HK-2 (cell line): ENCODE results near the gene DCC.

Experiments
- DNase-seq: peaks from one replicate; pipeline ENCODE4 v3.0.0-alpha.2; 2018; ENCODE audit not compliant: unreplicated experiment

Gene DCC

DNA sequence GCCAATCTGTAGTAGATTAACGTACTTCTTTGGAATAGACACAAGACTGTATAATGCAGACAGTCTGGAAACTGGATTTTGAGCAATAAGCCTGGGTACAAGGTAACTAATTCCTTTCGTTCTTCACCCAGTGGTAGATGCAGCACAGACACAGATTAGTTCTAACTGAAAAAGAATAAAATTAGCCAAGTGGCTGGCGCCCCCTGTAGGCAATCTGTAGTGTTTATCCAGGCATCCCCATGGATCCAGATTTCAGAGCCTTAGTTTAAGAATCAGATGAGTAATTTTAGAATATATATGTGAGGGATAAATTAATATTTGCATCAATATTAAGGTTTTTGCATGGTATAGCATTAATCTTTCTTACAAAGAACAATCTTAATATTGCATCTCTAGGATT is 563.9 kb downstream of the DCC start:
- DNase-seq = peak; percentile 24

DNA sequence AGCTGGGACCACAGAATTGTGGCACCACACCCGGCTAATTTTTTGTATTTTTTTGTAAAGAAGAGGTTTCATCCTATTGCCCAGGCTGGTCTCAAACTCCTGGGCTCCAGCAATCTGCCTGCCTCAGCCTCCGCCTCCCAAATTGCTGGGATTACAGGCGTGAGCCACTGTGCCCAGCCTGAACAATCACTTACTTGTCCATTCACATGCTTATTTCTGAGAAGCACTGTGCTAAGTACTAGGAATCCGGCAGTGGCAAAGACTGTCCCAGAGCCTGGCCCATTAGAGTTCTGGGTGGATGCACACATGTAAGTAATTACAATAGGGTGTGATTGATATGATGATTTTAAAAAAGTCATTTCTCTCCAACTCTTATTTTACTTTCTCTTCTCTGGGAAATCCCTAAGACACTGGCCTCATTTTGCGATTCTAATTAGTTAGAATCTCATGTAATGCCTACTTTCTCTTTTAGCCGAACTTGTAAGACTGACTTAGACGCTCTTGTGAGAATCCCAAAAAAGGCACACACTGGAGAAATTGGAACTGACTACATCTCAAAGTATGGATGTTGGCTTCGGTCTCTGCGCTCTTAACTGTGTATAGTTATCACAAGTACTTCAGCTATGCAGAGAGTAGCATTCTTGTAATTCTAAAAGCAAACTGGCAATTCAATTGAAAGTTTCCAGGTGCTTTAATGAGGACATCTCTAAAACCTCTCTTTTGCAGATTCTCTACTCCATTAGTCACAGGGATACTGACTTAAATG is 567.7 kb downstream of the DCC start:
- DNase-seq = no peak

DNA sequence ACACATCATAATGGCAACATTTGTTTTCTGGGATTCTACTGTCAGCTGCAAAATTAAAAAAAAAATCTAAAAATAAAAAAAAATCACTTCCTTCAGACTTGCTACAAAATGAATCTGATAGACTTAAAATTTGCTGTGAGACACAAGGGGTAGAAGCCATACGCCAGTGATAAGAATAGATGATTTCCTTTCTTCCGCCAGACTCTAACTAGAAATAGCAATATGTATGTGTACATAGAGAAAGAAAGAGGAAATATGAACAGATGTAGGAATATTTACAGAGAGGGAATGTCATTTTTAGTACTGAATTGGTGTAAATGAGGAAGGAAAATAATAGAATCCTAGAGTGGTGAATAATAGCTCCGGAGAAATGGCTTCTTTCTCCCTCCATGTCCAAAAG is 574.2 kb downstream of the DCC start:
- DNase-seq = no peak

DNA sequence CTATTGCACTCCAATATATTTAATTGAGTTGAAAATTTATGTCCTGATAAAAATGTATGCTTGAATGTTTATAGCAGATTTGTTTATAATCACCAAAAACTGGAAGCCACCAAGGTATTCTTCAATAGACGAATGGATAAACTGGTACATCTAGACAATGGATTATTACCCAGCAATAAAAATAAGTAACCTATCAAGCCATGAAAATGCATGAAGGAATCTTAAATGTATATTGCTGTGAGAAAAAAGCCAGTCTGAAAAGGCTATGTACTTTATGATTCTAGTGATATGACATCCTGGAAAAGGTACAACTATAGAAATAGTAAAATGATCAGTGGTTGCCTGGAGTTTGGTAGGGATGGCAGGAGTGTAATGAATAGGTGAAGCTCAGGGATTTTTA is 580.7 kb downstream of the DCC start:
- DNase-seq = no peak

DNA sequence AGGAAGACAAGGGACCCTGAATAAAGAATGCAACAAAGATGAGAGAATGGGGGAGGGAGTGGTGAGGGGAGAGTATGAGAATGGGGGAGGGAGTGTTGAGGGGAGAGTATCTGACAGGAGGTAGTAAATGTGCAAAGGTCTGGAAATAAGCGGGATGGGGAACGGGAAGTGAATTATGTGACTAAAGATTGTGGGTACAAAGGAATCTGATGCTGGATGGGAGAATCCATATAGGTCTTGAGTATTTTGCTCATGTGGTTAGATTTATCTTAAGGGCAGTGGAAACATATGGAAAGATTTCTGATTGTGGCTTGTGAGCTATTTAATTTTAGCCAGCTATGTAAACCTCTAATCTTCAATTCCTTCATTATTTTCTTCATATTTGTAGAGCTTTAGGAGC is 593.4 kb downstream of the DCC start:
- DNase-seq = no peak

DNA sequence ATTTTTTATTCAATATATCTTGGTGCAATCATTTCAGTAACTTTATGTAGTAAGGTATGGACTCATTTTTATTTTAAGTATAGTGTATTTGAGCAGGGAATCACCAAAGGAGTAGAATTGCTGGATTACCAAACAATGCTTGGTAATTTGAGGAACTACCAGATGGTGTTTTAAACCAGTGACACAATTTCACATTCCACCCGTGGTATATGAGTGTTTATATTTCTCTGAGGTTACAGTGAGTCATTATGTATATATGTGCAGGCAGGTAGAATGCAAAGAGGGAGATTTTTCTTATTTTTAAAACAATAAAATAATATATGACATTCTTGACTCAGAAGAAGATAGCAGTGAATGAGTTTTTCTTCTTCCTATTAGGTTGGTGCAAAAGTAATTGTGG is 596.9 kb downstream of the DCC start:
- no peak for DNase-seq

DNA sequence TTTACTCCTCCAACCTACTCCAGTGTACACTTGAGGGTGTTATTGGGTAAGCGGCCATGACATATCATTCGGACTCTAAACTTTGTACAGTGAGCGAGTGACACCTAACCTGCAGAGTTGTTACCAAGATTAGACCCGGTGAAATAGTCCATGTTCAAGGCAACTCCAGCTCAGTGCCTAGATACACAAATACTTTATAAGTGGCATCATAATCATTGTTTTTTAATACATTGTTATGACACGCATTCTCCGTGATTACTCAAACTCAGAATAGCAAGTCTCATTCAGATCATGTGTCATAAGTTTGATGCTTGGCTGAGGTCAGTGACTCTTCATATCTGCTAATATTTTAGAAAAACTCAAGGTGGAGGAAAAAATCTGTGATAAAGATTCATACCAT is 597.8 kb downstream of the DCC start:
- DNase-seq = no peak

DNA sequence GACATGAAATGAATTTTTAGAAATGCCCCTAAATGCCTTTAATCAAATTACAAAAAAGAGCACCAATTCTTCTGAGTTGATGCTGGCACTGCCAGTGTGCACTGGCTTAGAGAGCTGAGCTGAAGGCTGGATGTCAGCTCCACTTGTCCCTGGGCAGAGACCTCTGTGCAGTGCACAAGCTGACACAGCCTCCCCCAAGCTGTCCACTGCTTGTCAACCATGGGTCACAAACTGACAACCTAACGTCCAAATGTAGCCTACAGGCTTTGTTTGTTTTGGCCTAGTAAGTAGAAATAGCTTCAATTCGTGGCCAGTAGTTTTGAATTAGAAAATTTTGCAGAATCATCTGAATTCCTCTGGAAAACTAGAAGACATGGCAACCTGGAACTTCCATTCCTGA is 605.6 kb downstream of the DCC start:
- no peak for DNase-seq

DNA sequence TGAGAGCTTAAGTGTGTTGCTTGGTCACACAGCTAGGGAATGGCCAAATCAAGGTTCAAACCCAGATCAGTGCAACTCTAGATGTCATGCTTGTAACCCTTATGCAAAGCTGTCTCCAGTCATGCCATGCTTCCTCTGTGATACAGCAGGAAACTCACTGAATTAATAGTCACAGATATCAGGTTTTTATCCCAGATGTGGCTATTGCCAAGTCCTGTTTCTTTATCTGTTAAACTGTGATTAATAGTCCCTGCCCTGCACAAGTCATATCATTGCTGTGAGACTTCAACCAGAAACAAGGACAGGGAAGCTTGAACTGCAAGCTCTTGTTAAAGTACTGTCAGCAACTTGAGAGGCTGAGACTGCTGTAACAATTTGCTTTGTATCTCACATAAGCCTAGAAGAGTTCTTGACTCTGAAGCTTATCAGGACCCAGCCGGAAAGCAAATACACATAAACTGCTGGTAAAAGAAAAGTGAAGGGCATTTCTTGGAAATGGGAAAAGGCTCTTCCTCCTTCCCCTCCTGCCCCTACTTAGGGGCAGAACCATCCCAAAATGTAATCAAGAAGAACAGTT is 609.0 kb downstream of the DCC start:
- DNase-seq = no peak

DNA sequence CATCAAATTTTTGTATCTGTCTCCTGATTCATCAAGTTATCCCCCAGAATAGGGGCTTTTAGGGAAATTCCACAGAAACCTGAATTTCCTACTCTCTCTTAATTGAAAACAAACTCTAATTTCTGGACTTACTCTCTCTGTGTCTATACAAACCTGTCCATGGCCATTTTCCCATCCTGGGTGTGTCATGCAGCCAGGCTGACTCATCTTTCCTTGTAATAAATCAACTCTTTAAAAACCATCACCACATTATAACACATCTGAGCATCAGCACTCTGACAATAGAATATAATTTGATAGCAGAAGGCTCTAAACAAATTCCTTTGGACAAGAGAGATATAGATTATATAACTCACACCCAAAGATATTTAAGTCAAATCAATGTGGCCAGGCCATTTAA is 610.2 kb downstream of the DCC start:
- no peak for DNase-seq

DNA sequence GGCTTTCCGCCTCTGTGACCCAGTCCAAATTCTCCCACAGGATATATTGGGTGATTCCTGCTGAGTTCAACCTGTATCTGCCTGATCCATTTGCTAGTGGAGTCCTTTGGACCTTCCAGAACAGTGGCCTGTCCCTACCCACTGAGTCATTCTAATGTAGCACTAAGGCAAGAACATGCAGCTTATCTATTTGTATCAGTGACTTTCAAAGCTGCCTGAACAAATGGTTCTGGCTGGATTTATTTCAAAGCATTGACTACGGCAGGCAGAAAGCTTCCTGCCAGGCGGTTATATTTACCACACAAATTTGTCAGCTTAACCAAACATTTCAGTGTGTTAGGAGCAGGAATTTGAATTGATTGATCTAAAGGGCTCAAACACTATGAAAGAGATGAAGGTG is 613.4 kb downstream of the DCC start:
- DNase-seq = no peak

DNA sequence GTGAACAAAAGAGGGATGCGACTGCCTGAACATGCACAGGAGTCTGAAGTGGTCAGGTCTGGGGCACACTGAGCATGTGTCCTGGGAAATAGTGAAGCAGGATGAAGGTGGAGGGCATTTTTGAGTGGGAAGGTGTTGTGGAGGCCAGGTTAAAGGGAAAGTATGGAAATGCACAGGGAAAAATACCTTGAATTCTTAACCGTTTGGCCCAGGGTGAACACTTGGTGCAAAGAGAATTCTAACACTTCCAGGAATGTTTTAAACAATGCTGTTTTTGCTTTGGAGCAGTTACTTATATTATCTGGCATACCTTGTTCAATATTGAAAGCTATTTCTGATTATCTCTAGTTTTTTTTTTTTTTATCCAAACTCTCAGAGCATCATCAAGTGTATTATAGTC is 623.5 kb downstream of the DCC start:
- no peak for DNase-seq

DNA sequence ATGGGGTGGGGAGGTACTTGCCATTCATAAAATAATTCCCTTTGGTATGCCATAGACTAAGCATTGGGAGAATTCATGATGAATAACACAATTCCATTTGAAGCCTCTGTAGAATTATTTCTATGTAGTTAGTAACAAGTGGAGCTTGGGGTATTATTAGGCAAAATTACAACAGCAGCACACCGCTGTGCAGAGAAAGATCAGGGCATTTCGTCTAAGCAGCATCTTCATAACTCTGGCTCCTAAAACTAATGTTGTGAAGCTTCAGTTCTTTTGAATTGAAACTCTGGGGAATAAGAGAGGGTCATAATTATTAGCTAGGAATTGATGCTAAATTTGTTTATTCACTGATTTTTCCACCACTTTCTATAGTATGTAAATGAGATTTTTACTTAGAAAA is 630.7 kb downstream of the DCC start:
- DNase-seq = no peak

DNA sequence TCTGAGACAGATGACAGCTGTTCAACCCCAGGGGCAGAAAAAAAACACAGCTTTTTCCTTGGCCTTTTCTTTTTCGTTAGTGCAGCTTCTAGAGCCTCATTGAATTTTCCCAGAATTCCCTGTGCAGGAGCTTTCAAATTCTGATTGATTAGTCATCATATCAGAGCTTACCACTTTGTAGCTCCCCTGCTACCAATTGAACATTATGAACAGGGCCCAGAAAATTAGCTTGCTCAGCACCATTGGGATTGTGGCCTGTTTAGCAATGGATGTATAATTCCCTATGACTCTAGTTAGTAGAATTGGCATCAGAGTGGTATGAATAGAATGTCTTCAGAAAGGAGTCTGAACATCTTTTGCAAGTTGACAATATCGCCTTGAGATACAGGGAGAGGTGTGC is 631.1 kb downstream of the DCC start:
- DNase-seq = no peak

DNA sequence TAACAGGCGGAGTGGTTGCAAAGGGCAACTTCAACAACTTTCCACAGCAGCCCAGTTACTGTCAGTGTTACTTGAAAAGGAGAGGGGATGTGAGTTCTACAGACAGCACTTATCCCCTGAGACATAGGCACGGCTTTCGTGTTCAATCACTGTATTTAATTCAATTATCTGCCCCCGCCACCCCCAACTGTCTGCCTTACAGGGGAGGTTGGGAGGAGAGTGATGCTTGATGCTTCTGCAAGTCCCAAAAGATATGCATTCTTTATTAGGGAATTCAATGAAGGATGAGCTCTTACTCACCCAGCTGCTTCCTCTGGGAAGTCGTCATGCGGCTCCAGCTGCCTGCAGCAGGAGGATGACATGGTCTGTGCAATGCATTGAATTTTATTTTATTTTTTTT is 639.9 kb downstream of the DCC start:
- DNase-seq = no peak

DNA sequence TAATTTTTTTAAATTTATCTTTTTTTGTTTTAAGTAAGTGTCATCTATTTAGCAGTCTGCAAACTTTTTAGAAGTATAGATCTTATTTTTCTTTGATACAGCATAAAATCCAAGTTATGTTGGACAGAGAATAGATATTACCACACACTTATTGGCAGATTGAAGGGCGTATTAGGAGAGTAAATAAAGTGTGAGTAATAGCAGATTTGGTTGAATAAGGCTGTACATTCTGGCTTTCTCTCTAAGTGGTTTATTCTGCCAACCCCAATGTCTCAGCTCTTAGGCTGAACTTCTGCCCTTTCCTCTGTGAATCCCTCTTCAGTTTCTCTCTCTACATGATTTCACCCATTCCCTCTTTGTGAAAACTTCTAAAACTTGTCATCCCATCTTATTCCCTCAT is 651.2 kb downstream of the DCC start:
- no peak for DNase-seq

DNA sequence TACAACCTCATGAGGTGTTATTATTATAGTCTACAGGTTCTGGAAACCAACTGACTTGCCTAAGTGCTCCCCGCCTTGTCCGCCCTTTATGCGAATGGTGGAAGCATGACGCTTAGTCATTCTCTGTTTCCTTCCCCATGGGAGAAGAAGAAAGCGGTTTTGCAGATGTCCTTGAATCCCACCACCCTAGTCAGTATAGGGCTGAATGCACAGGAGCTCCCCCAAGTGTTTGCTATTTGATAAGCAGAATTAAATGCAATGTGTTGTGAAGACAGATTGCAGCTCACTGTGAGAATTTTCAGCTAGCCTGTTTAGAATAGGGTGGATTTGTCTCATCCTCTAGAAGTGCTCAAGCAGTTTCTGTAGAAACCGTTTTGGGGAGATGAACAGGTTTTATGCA is 652.0 kb downstream of the DCC start:
- no peak for DNase-seq

DNA sequence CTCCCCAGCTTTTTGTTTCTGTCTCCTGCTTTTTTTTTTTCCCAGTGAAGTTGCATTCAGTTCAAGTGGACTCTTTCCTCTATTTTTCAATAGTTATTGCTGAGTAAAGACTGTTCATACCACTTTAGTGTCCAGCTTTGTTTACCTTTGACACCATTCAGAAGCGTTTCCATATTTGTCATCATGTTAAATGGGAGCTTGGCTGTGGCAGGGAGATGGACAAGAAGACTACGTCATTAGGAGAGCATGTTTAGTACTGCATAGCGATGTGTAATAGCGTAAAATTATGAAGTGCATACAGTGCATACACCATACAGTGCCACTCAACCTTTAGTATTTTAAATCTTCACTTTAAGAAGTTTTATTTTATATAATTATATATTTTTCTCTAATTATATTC is 655.9 kb downstream of the DCC start:
- no peak for DNase-seq

DNA sequence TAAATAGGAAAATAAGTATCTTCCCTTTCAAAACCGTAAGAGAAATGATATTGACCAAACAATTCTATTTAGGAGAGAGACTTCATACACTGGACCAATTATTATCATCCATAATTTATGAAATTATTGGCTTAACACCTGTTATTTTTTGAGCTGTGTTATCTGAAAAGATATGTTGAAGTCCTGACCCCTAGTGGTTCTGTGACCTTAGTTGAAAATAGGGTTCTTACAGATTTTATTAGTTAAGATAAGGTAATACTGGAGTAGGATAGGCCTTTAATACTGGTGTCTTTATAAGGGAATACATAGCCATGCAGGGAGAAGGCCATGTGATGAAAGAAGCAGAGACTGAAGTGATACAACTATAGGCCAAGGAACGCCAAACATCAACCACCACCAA is 659.6 kb downstream of the DCC start:
- DNase-seq = no peak

DNA sequence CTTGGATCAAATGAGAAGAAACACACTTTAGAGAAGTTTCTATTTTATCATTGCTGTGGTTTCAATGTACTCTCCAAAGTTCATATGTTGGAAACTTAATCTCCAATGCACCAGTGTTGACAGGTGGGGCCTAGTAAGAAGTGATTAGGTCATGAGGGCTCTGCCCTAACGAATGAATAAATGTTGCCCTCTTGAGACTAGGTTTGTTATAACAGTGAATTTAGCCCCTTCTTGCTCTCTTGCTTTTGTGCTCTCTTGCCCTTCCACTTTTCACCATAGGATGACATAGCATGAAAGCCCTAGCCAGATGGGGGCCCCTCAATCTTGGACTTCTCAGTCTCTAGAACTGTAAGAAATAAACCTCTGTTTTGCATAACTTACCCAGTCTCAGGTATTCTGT is 664.8 kb downstream of the DCC start:
- no peak for DNase-seq

DNA sequence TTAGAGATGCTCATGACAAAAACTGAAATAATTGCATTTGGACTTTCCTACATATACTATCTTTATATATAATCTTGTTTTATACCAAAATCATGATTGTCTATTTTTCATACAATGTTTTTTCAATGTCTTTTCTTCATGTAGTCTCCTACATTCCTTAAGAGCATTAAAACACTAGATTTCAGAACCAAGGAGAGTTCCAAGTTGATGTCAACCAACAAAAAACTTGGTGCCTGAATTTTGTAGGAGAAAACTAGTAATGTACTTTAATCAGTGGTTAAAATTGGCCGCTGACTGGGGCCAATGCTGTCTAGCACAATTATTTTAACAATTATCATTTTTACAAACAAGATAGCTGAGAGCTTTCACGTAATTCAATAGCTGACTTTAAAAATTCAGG is 678.8 kb downstream of the DCC start:
- DNase-seq = no peak

DNA sequence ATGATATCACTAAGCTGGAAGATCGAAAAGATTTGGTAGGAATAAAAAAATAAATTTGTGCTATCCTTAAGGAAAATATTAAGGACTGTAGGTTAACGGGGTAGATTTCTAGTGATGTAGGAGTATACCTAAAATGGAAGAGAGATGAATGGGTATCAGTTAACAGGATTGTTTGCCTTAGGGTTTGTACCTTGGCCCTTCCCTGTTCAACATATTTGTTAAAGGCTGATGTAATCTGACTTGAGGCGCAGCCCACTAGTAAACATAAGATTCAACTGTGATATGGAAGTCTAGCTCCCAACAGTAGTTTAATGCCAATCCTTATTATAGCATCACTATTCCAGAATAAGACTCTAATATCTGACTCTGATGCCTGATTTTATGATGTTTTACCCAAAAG is 685.2 kb downstream of the DCC start:
- DNase-seq = no peak

DNA sequence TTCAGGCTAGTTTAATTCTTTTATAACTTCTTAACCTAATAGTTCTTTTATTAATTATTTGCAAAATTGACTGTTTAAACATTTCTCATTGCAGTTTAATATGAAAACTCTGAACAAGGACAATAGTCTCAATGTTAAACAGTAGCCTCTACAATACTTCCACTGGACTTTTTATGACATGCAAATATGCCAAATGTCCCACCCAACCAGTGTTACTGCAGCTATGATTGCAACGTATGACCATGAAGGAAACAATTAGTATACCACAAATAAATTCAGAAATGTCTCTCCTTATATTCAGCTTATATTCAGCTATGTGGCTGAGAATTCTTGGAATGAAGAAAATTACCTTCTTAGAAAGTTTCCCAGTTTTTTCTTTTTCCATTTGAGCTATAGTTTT is 688.6 kb downstream of the DCC start:
- DNase-seq = no peak

DNA sequence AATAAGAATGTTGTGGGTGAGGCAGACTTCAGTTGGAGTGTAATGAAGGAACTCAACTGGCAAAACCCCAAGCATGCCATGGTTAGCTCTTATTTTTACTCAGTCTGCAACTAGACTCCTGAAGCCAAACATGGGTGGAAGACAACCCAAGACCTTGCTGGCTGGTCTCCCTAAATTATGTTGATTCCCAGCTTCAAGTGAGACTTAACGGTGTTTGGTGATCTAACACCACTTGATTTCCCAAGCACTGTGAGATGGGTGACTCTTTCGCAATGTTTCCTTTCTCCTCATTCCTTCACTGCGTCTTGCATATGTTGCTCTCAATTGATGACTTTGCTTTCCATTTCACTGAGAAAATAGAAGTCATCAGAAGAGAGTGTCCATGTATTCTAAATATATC is 693.1 kb downstream of the DCC start:
- DNase-seq = no peak
